Measurements from ENCODE around the gene TRAPPC12.

Gene TRAPPC12

DNA sequence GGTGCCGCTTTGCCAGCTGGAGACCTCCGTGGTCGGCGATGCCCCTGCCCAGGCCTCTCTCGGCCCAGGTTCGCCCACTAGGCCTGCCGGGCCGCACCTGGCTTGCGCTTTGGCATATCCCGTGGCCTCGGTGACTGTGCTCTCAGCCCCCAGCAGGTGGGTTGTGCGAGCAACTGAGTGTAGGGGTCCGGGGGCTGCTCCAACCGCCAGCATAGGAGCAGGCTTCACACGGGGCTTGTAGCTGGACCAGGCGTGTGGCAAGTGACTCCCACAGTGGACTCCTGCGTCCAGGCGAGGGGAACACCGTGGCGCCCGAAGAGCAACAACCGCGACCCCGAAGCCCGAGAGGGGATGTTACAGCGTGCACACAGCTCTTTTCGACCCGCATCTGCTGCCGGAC lies 9.7 kb downstream of the TRAPPC12 start:
- no peak for ATAC-seq

GRCh38 chr2:3390041-3390440 lies 10.5 kb downstream of the TRAPPC12 start:
- no peak for ATAC-seq
- no peak for TF ChIP-seq ZNF8 (CRISPR knock-in tag; IDR thresholded peaks at IDR 0.05)
- TF ChIP-seq BACH2 (CRISPR knock-in tag; IDR thresholded peaks at IDR 0.05; ENCODE audit: borderline replicate concordance), result no peak
- TF ChIP-seq, protein P1, sequence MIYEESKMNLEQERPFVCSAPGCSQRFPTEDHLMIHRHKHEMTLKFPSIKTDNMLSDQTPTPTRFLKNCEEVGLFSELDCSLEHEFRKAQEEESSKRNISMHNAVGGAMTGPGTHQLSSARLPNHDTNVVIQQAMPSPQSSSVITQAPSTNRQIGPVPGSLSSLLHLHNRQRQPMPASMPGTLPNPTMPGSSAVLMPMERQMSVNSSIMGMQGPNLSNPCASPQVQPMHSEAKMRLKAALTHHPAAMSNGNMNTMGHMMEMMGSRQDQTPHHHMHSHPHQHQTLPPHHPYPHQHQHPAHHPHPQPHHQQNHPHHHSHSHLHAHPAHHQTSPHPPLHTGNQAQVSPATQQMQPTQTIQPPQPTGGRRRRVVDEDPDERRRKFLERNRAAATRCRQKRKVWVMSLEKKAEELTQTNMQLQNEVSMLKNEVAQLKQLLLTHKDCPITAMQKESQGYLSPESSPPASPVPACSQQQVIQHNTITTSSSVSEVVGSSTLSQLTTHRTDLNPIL (CRISPR knock-in tag; IDR thresholded peaks at IDR 0.05; ENCODE audit: low read depth), result no peak
- no peak for TF ChIP-seq OSR1 (CRISPR knock-in tag; IDR thresholded peaks at IDR 0.05)
- no peak for TF ChIP-seq ISL1 (CRISPR knock-in tag; IDR thresholded peaks at IDR 0.05)
- TF ChIP-seq PPARA (CRISPR knock-in tag; IDR thresholded peaks at IDR 0.05; ENCODE audit: borderline replicate concordance), result no peak
- no peak for TF ChIP-seq TCF4 (CRISPR knock-in tag; IDR thresholded peaks at IDR 0.05; ENCODE audit: borderline replicate concordance)
- TF ChIP-seq GLIS3 (CRISPR knock-in tag; IDR thresholded peaks at IDR 0.05), result no peak
- no peak for TF ChIP-seq CSDC2 (CRISPR knock-in tag; IDR thresholded peaks at IDR 0.05)

More for the DNA sequence above, 9.7 kb downstream of the TRAPPC12 start:
- TF ChIP-seq SNAI2 (CRISPR knock-in tag; IDR thresholded peaks at IDR 0.05) (no peak), ARNTL (CRISPR knock-in tag; IDR thresholded peaks at IDR 0.05; ENCODE audit: borderline replicate concordance, low read depth) (no peak), ISL1 (CRISPR knock-in tag; IDR thresholded peaks at IDR 0.05) (no peak), TCF4 (CRISPR knock-in tag; IDR thresholded peaks at IDR 0.05; ENCODE audit: borderline replicate concordance) (no peak), CSDC2 (CRISPR knock-in tag; IDR thresholded peaks at IDR 0.05) (no peak), OSR1 (CRISPR knock-in tag; IDR thresholded peaks at IDR 0.05) (no peak), TOX (CRISPR knock-in tag; IDR thresholded peaks at IDR 0.05; ENCODE audit: borderline replicate concordance) (no peak), ZNF8 (CRISPR knock-in tag; IDR thresholded peaks at IDR 0.05) (no peak), ZC3H10 (CRISPR knock-in tag; IDR thresholded peaks at IDR 0.05) (no peak), ZFP30 (CRISPR knock-in tag; IDR thresholded peaks at IDR 0.05) (no peak), PPARA (CRISPR knock-in tag; IDR thresholded peaks at IDR 0.05; ENCODE audit: borderline replicate concordance) (no peak), RARB (CRISPR knock-in tag; IDR thresholded peaks at IDR 0.05) (no peak)
- TF ChIP-seq, protein P2, sequence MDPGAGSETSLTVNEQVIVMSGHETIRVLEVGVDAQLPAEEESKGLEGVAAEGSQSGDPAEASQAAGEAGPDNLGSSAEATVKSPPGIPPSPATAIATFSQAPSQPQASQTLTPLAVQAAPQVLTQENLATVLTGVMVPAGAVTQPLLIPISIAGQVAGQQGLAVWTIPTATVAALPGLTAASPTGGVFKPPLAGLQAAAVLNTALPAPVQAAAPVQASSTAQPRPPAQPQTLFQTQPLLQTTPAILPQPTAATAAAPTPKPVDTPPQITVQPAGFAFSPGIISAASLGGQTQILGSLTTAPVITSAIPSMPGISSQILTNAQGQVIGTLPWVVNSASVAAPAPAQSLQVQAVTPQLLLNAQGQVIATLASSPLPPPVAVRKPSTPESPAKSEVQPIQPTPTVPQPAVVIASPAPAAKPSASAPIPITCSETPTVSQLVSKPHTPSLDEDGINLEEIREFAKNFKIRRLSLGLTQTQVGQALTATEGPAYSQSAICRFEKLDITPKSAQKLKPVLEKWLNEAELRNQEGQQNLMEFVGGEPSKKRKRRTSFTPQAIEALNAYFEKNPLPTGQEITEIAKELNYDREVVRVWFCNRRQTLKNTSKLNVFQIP (CRISPR knock-in tag; IDR thresholded peaks at IDR 0.05; ENCODE audit: borderline replicate concordance, low read depth), result no peak

GRCh38 chr2:3392216-3392615 lies 12.7 kb downstream of the TRAPPC12 start:
- ATAC-seq, result no peak
- TF ChIP-seq ESRRG (CRISPR knock-in tag; IDR thresholded peaks at IDR 0.05) (no peak), TOX (CRISPR knock-in tag; IDR thresholded peaks at IDR 0.05; ENCODE audit: borderline replicate concordance) (no peak), PPARA (CRISPR knock-in tag; IDR thresholded peaks at IDR 0.05; ENCODE audit: borderline replicate concordance) (no peak), TCF4 (CRISPR knock-in tag; IDR thresholded peaks at IDR 0.05; ENCODE audit: borderline replicate concordance) (no peak), ZFP3 (CRISPR knock-in tag; IDR thresholded peaks at IDR 0.05) (no peak), GLIS3 (CRISPR knock-in tag; IDR thresholded peaks at IDR 0.05) (no peak), ZNF565 (CRISPR knock-in tag; conservative IDR thresholded peaks at IDR 0.05; ENCODE audit: low read depth) (no peak), CSDC2 (CRISPR knock-in tag; IDR thresholded peaks at IDR 0.05) (no peak), BACH2 (CRISPR knock-in tag; IDR thresholded peaks at IDR 0.05; ENCODE audit: borderline replicate concordance) (no peak), CSRNP3 (CRISPR knock-in tag; IDR thresholded peaks at IDR 0.05) (no peak), ZNF8 (CRISPR knock-in tag; IDR thresholded peaks at IDR 0.05) (no peak), ZNF70 (CRISPR knock-in tag; IDR thresholded peaks at IDR 0.05) (no peak), ARNTL (CRISPR knock-in tag; IDR thresholded peaks at IDR 0.05; ENCODE audit: borderline replicate concordance, low read depth) (no peak), SNAI2 (CRISPR knock-in tag; IDR thresholded peaks at IDR 0.05) (no peak), ZC3H10 (CRISPR knock-in tag; IDR thresholded peaks at IDR 0.05) (no peak)
- TF ChIP-seq, protein P2 (CRISPR knock-in tag; IDR thresholded peaks at IDR 0.05; ENCODE audit: borderline replicate concordance, low read depth), result no peak
- TF ChIP-seq, protein P1 (CRISPR knock-in tag; IDR thresholded peaks at IDR 0.05; ENCODE audit: low read depth), result no peak

Measured in SK-N-SH treated with all-trans-retinoic acid at 6 μM for 48 hours (cell line).